Hematopoietic multipotent progenitor cell treated with erythropoietin and hydrocortisone succinate and interleukin-3 and kit ligand, for 15 days (in vitro differentiated cells): ENCODE data around the gene ATP4B.
"Not testable (repeated sequence)": the region's sequence is repeated elsewhere in the genome, so short reads cannot be mapped to it uniquely, and the experiment has no call there.

Experiments
- DNase-seq: peaks from one replicate; pipeline ENCODE4 v3.0.0-alpha.2; 2015; ENCODE audit warnings: low spot score

ATP4B gene

DNA sequence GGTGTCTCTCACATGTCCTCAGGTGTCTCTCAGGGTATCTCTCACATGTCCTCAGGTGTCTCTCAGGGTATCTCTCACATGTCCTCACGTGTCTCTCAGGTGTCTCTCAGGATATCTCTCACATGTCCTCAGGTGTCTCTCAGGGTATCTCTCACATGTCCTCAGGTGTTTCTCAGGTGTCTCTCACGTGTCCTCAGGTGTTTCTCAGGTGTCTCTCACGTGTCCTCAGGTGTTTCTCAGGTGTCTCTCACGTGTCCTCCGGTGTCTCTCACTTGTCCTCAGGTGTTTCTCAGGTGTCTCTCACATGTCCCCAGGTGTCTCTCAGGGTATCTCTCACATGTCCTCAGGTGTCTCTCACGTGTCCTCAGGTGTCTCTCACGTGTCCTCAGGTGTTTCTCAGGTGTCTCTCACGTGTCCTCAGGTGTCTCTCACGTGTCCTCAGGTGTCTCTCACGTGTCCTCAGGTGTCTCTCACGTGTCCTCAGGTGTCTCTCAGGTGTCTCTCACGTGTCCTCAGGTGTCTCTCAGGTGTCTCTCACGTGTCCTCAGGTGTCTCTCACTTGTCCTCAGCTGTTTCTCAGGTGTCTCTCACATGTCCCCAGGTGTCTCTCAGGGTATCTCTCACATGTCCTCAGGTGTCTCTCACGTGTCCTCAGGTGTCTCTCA lies 33.2 kb downstream of the ATP4B start:
- not testable (repeated sequence) for DNase-seq

DNA sequence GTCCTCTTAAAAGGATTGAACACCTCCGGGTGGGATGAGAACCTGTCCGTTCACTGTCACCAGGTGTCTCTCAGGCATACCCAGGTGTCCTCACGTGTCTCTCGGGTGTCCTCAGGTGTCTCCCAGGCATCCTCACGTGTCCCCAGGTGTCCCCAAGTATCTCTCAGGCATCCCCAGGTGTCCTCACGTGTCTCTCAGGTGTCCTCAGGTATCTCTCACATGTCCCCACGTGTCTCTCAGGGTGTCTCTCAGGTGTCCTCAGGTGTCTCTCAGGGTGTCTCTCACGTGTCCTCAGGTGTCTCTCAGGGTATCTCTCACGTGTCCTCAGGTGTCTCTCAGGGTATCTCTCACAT lies 33.8 kb downstream of the ATP4B start:
- no peak for DNase-seq

DNA sequence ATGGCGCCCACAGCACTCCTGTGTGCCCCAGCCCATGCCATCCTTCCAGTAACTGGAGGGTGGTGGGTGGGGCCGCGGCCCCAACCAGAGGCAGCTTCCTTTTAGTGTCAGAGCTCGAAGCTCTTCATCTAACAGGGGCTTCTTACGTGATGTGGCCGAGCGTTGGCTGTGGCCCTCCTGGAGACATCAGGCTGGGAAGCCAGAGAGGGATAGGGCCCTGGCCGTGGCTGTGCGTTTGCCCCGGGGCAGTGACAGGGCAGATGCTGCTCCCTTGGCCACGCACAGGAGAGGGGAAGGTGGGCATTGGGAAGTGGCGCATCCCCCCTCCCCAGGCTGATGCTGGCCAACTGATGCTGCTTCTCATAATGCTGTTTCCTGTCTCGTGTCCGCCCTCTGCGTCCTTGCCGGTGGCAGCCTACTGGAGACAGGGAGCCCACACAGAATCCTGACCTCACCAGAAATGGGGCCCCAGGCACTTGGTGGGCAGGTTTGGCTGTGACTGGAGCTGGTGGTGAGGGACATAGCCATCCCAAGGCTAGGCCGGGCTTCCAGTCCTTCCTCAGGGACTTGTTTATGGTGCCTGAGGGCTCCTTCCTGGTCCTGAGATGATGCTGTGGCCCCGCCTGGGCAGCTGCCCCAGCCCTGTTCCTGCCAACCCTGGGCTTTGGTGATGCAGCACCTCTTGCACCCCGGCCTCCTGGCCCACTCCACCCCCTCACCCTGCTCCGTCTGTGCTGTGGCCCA lies 34.3 kb downstream of the ATP4B start:
- no peak for DNase-seq

DNA sequence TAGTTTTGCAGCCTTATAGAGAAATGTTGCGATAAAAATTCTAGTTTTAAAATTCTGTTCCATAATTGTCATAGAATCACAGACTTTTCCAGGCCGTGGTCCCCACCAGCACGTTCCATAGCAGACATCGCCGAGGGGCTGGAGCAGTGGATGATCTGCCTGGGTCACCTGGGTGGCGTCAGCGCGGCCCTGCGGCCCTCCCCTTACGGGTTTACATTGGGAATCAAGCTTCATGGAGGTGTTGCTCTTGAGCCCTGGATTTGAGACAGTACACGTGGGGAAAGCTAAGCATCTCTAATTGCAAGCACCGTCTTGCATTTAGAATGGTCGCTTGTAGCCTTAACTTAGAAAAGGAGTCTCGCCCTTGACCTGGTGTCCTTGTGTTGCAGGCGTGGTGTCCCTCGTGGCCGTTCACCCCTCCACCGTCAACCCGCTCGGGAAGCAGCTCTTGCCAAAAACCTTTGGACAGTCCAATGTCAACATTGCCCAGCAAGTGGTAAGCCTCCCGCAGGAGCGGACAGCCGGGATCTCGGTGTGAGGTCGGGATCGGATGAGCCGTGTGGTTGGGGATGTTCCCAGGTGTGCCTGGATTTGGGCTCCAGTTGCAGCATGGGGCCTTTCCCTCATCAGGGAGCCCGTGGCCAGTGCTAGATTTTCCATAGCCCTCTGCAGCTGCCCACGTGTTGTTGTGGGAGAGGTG lies 35.1 kb downstream of the ATP4B start:
- no peak for DNase-seq

DNA sequence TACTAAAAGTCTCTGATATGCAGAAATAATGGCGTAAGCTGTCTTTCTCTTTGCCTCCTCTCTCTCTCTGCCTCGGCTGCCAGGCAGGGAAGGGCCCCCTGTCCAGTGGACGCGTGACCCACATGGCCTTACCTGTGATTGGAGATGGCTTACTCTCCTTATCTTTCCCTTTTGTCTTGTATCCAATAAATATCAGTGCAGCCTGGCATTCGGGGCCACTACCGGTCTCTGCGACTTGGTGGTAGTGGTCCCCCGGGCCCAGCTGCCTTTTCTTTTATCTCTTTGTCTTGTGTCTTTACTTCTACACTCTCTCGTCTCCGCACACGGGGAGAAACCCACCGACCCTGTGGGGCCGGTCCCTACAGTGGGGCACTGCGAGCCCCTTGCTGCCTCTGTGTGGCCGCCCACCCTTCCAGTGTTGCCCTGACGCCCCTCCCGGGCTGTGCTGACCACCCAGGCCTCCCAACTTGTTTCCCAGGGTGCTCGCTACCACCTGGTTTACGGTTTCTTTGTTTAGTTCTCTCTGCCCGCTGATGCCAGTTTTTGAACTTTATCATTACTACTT lies 35.9 kb downstream of the ATP4B start:
- not testable (repeated sequence) for DNase-seq

DNA sequence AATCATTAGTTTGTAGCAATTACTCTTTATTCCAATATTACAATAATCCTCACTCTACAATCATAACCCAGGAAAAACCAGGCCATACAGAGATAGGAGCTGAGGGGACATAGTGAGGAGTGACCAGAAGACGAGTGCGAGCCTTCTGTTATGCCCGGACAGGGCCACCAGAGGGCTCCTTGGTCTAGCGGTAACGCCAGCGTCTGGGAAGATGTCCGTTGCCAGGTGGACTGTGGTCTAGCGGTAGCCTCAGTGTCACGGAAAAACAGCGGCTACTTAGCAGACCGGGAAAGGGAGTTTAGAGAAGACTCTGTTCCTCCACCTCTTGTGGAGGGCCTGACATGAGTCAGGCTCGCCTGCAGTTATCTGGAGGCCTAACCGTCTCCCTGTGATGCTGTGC lies 36.5 kb downstream of the ATP4B start:
- not testable (repeated sequence) for DNase-seq

DNA sequence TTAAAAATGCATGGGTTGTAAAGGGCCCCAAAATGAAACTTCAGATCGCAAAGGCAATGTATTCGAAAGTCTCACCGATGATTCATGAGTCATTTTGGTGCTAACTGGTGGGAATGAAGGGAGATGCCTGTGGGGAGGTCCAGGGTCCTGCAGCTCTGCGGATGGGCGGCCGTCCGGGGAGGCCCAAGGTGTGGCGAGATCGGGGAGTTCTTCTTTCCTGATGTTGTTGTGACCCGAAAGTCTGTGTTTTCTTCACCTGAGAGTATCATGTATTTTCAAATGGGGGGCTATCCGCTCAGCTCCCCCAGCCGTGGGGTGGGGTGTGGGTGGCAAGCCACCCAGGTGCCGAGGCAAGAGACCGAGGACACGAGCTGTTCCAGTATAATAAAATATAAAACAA lies 37.0 kb downstream of the ATP4B start:
- DNase-seq: no peak

DNA sequence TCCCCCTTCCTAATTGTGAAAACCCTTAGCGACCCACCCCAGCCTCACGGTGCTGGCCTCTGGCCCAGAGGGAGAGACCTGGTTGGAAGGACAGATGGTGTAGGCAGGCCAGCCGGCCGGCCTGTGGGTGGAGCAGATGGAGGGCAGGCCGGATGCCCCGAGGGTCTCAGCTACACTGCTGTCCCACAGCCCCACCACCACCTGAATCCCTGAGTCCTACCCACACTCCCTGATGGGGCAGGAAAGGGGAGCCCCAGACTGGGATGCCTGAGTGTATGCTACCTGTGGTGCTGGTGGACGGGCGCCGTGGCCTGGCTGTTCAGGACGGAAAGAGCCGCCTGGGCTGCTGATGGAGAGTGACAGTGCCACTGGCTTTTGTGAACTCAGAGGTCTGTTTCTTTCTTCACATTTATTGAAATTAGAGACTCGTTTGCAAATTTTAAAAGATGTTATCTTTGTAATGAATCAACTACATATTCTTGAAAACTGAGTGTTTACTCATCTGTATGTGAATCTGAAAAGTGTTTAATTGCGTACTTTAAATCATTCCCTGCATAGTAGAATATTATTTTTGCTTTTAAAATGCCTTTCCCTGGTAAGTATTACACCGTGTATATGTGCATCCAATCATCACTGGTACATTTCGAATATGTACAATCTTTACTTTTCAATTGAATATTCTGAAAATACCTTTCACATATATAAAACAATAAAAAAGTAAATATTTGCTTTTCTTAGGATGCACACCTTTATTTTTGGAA lies 37.8 kb downstream of the ATP4B start:
- DNase-seq: no peak

DNA sequence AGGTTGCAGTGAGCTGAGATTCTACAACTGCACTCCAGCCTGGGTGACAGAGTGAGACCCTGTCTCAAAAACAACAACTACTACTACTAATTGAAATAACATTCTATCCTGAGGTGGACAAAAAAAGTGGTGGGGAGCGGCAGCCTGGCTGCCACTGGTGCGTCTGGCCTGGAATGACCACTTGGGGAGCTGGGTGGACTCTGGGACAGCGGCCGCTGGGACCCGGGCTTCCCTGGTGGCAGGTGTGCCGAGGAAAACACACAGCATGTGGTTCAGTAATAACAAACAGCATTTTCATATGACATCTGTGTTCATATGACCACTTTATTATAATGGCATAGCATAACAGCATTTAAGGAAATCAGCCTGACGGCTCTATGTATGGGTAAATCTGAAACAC lies 39.5 kb downstream of the ATP4B start:
- no peak for DNase-seq

DNA sequence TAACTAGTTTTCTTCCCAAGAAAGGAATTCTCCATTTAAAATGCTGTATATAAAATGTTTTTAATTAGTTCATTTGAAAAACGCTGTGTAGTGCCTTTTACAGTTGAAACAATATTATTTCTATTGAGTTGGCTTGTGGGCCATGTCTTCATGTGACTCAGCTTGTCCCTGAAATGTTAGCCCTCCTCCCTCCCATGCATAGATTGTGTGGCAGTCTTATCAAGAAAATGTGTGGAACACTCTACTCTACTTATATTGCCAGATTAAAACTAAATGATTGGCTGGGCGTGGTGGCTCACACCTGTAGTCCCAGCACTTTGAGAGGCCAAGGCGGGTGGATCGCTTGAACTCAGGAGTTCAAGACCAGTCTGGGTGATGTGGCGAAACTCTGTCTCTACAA lies 40.0 kb downstream of the ATP4B start:
- no peak for DNase-seq

DNA sequence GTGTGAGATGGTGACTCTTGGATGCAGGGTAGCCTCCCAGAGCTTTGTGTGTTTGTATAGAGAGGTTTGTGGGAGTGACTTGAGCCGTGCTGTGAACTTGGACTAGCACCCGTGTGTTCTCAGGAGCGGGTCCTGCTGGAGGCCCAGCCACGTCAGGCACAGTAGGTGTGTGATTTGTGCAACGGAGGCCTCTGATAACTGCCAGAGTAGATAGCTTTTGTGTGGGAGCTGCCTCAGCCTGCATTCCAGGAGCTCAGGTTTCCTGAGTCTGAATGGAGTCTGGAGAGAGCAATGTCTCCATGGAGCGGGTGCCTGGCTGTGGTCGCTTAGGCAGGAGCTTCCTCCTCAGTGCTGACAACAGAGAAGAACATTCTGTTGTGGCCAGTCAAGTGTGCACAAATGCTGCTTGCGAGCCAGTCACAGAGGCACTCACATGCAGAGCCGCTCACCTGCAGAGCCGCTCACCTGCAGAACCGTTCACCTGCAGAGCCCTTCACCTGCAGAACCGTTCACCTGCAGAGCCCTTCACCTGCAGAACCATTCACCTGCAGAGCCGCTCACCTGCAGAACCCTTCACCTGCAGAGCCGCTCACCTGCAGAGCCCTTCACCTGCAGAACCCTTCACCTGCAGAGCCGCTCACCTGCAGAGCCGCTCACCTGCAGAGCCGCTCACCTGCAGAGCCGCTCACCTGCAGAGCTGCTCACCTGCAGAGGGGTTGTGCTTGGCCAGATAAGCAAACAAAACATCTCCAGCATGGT lies 40.8 kb downstream of the ATP4B start:
- DNase-seq: no peak

DNA sequence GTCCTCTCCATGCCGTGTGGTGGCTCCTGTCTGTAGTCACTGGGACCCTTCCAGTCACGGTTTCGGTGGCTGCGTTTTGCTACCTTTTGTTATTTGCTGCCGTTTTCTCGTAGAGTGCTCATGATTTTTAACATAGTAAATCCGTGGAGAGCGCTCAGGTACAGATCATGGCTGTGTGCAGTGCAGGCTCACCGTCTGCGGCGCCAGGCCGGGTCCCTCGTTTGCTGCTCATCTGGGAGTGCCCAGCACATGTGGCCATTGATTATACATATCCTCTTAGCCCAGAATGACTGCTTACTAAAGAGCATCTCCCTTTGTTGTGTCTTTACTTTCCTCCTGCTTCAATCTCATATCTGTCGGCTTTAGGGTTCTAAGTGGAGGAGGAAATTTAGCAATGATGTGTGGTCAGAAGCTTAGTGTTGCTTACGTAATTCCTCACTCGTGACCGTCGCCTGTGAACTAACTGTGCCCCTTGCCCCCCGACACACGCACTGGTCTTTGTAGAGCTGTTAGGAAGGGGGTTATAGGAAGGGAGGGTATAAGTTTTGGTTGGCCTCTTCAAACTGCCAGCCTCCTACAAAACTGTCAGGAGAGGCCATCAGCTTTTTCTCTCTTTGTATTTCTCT lies 41.6 kb downstream of the ATP4B start:
- DNase-seq: no peak

DNA sequence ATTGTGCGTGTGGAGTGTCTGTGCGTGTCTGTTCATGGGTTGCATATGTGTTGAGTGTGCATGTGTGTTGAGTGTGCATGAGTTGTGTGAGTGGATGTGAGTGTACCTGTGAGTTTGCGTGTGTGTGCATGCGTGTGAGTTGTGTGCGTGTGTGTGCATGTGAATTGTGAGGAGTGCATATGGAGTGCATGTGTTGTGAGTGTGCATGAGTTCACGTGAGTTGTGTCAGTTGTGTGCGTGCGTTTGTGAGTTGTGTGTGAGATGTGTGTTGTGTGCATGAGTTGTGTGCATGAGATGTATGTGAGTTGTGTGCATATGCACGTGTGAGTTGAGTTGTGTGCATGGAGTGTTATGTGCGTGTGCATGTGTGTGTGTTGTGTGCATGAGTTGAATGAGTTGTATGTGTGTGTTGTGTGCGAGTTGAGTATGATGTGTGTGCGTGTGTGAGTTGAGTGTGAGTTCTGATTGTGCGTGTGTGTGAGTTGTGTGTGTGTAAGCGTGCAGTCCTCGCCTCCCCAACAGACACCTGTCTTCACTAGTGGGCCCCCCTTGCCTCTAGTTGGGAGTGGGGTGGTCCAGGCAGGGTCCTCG lies 44.1 kb downstream of the ATP4B start:
- no peak for DNase-seq

DNA sequence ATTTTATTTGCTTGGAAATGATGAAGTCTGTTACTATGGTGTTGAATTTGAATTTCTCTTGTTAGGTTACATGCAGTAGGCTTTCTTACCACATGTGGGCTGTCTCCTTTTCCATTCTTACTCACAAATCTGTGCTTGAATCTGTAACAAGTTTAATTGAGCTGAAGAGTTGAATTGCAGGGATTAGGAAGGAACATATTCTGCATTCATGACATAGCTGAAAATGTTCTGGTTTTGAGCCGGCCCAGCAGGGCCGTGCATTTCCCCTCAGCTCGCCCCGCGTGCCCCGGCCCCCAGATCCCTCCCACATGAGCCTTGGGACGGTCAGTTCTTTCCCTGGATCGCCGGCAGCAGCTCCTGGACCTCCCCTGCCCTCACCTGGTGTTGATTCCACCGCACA lies 45.4 kb downstream of the ATP4B start:
- no peak for DNase-seq

DNA sequence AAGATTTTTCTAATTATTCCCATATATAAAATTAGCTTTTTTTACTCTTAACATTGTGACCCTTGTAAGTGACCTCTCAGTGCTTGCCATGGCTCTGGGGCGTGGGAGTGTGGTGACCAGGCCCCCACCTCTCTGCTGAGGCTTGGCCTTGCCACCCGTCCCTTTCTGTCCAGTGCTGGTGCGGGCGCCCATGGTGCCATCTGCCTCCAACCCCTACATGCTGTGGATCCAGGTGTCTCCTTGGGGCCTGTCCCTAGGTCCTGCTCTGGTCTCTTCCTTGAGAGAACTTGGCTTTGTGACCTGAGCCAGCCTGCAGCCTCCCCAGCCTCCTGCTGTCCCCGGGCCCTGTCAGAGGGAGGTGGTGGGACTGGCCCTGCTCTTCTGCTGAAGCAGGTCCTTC lies 46.0 kb downstream of the ATP4B start:
- no peak for DNase-seq

DNA sequence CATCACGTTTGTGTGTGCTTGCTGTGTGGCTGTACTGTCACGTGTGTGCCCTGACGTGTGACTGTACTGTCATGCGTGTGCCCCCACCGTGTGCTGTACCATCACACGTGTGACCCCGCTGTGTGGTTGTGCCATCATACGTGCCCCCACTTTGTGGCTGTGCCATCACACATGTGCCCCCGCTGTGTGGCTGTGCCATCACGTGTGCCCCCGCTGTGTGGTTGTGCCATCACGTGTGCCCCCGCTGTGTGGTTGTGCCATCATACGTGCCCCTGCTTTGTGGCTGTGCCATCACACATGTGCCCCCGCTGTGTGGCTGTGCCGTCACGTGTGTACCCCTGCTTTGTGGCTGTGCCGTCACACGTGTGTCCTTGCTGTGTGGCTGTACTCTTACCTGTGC lies 47.7 kb downstream of the ATP4B start:
- no peak for DNase-seq

DNA sequence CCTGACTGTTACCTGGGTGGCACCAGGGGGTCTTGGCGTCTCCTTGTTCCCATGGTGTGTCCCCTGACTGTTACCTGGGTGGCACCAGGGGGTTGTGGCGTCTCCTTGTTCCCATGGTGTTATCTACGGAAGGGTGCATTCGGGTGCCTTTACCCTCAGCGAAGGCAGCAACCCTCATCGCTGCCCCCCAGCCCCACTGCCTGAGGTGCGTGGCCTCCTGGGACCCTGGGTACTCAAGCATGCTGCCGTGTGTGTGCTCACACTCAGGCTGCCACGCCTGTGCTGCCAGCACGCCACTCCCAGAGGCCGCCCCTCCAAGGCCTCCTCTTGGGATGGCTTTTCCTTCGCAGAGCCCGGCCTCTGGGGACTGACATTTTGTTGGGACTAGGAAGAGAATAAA lies 48.4 kb downstream of the ATP4B start:
- DNase-seq: no peak

DNA sequence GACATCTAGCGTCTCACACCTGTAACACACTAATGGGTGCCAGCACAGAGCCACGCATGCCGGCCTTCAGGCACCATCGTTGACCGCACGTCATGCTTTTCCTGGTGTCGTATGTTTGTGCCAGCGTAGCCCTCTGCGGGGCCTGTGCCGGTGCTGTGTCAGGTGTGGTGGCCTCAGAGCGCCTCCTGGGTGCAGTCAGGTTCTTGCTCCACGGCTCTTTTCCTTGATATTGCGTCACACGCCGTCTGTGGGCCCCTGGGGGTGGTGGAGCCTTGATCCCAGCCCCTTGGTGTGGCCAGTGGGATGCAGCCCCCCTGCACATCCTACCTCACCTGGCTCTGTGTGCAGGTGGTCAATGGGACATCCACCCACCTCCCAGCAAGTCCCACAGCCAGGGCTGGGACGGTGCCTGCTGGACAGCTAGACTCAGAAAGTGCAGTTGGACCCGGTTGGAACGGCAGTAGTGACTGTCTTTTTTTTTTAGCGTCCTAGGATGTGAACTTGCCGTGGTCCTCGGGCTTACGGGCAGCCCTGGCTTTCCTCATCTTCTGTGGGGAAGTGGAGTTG lies 48.9 kb downstream of the ATP4B start:
- DNase-seq: no peak

DNA sequence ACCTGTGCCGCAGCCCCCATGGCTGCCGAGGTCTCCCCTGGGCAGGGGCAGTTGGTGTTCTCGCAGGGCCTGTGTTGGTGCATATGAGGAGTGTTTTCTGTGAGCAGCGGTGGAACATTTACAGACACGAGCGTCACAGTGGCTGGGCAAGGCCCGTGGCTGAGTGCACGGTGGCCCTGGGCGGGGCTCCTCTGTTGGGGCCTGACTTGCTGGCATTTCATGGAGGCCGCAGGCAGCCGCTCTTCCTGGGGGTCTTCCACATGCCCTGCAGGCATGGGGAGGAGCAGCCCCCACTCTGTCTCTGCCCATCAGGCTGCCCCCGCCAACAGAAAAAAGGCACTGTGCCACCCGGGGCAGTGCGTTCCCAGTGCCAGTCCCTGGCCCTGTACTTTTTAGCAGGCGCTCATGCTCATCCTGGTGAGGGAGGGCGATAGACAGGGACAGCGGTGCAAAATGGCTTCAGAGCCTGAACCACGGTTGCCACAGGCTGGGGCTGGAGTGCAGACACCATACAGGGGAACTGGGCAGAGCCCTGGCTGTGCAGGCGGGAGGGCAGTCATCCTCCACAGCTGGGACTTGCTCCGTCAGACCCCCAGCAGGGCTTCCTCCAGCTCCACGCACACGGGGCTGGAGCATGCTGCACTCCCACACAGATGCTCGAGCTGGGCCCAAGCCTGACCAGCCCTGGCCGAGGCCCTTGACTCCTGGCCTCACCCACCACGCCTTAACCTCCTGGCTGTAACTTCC lies 49.9 kb downstream of the ATP4B start:
- DNase-seq: no peak
